HG02970 (cell line): ENCODE results near the gene CCNG2.
A peak's percentile ranks its signal among the peaks of the same experiment; 100 is the strongest.

Experiments used
- ATAC-seq: cut with Tn5 transposase; IDR thresholded peaks from one replicate; pipeline ENCODE4 v1.9.1; 2021; ENCODE audit warnings: mild to moderate bottlenecking, moderate library complexity, moderate number of reproducible peaks; ENCODE audit not compliant: unreplicated experiment, low FRiP score

Gene CCNG2

GRCh38 chr4:77174426-77174825 is 17.4 kb downstream of the CCNG2 start:
- ATAC-seq = no peak

DNA sequence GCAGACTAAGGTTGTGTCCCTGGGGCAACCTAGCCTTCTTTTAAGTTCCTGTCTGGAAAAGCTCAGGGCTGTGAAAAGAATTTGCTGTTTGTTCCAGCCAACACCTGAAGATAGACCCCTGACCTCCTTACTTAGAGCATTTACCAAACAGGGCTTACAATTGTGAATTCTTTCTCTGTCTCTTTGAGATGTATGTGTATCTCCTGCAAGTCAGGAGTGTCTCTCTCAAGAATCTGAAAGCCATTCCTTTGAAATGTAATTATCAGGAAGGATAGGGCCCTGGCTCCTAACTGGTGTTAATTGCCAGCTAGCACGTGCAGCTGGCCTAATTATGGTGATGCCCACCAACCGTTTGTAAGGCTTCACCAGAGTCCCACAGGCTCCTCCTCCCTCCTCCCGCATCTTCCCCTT is 18.2 kb downstream of the CCNG2 start:
- no peak for ATAC-seq

- ATAC-seq = no peak
These were observed 19.6 kb downstream of the CCNG2 start for GRCh38 chr4:77176640-77177039.

DNA sequence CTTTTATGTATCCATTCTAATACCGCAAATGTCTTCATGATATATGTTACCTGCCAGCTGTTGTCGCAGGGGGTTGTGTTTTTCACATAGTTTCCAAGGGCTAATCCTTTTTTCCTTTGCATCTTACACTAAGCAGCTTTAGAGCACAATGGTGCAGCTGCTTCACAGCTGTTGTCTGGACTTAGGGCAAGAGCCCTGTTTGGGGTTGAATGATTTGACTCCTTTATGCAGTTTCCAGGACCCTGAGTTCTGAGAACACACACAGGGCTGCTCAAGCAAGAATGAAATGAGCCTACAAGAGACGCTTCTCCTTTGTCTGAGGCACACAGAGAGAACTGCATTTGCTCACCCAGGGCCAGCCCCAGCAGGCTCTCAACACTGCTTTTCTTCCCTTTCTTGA is 20.2 kb downstream of the CCNG2 start:
- no peak for ATAC-seq

GRCh38 chr4:77178560-77178959 is 21.6 kb downstream of the CCNG2 start:
- no peak for ATAC-seq

DNA sequence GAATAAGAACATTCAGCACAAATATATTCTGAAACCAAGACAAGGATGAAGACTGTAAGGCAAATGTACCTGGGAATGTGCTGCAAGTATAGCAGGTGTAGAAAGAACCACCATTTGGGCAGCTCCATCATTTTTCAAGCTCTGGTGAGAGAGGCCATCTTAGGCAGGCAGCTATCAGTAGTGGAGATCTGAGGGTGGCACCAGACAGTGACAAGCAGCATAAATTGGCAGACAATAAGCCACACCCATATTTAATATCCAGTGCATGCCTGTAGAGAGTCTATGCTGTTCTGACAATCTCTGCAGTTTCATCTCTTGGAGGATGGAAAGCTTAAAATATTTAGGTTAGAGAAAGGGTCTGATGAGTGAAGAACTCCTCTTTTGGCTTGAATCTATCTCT is 22.5 kb downstream of the CCNG2 start:
- no peak for ATAC-seq

DNA sequence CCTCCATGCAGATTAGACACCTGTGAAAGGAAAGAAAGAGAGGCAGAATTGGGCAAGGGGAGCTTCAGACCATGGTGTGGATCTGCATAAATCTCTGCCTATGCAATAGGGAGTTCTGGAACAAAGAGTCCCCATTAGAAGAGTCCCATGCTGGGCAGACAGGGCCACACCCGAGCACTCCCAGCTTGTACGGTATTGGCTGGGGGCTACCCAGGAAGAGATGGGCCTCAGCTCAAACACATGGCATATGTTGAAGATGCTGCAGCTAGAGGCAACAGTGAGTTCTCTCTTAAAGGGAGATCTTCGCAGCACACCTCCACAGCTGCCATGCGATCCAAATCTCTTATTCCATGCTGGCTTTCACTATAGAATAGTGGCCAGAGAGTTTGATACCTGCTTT is 24.7 kb downstream of the CCNG2 start:
- no peak for ATAC-seq

- no peak for ATAC-seq
These were observed 26.9 kb downstream of the CCNG2 start for GRCh38 chr4:77183777-77184420.

DNA sequence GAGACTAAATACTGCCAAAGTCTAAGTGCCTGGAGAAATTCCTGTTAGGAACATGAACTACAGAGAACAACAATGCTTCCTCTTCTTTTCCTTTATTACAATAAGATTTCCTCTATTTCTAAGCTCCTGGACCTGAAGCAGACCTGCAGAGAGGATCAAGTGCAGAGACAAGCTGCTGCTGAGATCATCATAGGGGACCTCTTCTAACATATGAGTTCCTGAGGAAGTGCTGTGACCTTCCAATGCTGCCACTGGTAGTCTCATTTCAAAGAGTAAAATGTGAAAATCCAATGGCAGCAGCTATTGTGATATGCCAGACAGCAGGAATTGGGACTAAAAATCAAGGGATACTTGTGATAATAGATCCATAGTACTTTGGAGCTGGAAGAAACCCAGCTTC is 28.0 kb downstream of the CCNG2 start:
- ATAC-seq = no peak

DNA sequence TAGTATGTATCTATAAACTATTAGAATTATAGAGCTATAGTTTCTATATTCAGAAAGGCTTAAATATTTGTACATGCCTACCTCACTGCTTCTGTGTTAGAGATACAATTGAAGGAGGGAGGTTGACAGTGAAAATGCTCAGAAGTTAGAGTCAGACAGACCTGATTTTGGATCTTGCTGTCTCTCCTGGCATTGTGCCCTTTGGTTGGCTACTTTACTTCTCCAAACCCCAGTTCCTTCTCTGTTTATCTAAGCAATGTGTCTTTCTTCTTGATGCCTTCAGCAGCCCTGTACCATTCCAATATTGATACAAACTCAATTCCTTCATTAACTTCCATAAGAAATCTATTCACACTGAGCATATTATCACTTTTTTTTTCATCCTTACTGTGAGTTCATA is 28.7 kb downstream of the CCNG2 start:
- ATAC-seq = no peak

GRCh38 chr4:77187322-77187721 is 30.3 kb downstream of the CCNG2 start:
- ATAC-seq = no peak

DNA sequence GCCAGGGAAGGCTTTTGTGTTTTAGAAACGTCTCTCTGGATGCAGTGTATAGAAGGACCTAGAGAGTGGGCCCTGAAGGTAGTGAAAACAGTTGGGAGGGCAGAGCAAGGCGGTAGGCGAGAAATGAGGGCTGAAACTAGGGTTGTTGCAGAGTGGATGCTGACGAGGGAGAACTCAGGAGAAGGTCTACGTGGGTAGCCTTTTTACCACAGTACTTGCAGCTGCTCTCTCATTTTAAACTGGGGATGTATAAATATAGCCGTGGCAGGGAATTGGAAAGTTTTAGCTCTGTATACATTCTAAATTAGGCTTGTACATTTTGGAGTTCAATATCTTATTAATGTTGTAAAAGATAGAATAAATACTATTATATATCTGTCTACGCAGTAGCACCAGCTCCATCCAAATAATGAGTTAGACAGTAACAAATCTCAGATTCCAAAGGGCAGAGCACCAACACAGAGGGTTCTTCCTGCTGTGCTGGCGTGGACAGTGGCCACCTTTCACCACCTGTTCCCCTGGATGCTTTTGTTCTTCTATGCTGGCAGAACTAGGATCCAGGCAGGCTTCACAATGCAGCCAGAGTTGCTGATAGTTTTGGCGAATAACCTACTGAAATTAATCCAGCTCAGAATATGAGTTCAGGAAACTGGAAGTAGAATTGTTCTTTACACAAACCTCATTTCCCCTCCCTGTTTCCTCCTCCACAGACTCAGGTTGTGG is 31.7 kb downstream of the CCNG2 start:
- no peak for ATAC-seq

GRCh38 chr4:77189412-77189811 is 32.4 kb downstream of the CCNG2 start:
- ATAC-seq = no peak

GRCh38 chr4:77190053-77190452 is 33.0 kb downstream of the CCNG2 start:
- no peak for ATAC-seq

- no peak for ATAC-seq
These were observed 36.0 kb downstream of the CCNG2 start for GRCh38 chr4:77193046-77193445.

DNA sequence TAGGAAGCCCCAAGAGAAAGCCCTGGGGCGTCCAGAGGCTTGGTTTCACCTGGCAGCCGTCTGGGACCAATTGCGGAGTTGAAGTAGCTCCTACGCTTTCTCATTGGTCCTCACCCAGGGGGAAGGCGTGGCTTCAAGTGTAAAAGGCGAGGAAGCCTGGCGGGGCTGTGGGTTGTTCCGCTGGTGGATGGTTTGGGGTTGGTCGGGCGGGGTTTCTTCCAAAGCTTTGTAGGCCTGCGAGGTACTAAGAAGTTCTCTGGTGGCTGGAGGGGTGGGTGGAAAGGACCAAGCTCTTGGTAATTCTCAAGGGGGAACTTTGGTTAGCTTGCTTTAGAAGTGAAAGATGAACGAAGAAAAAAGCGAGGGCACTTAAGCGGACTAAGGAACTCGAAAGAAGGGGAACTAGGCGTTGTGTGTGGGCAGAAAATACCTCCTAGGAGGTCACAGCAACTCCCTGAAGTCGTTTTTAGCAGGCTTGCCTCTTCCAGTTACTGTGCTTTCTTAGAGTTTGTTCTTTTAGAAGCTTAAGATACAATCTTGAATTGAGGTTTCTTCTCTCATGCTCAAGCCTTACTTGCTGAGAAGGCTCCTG is 36.6 kb downstream of the CCNG2 start:
- ATAC-seq = peak; percentile 84

GRCh38 chr4:77194366-77194765 is 37.4 kb downstream of the CCNG2 start:
- ATAC-seq = no peak

- no peak for ATAC-seq
These were observed 38.0 kb downstream of the CCNG2 start for GRCh38 chr4:77194989-77195388.

DNA sequence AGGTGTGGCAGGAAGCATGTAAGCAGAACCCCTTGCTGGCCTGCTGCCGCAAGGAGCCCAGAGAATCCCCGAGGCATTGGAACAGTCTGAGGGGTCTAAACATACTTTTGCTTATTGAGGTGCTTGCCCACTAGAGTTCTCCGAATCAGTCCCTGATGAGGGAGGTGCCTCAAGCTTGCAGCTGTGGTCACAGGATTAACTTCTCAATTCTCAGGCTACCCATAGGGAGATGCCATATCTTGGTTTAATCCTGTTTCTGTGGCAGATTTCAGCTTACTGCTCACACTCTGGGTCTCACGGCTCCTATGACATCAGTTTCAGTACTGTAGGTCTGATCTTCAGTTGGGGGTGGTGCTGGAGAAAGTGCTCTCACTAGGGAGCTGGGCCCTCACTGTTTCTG is 39.9 kb downstream of the CCNG2 start:
- no peak for ATAC-seq

DNA sequence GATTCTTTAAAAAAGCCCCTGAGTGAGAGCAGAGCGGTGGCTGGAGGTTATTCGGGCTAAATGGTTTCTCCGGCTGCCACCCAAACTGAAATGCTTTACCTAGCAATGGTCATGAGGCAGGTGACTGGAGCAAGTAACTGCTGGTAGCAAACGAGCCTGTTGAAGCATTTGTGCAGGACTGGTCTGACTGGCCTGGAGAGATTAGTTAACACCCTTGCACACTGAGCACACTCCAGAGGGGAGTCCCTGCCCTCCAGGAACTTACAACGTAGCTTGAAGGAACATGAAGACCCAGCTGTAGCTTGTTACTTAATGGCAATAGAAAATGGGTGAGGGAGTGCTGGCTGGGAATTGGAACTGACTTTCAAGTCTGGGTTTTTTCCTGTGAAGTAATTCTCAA is 40.4 kb downstream of the CCNG2 start:
- no peak for ATAC-seq

DNA sequence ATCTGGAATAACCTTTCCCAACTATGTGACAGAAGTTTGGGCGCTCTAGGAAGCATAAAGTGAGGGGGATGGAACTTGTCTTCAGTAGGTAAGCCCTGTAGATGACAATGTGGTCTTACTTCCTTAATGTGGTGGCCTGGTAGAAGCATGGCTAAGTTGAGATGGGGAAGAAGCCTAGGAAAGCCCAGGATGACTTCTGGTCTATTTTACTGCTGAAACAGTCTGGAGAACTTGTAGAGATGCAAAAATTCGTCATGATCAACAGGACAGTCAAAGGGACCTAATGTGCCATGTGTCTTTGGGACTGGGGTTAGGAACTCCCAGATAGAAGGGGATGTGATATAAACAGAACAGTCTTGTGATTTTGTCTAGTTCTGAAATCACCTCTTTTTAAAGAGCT is 40.8 kb downstream of the CCNG2 start:
- no peak for ATAC-seq

- ATAC-seq = no peak
These were observed 42.3 kb downstream of the CCNG2 start for GRCh38 chr4:77199276-77199675.
